ENCODE measurements around the gene XCL1.
"Not testable (repeated sequence)": the region's sequence is repeated elsewhere in the genome, so short reads cannot be mapped to it uniquely, and the experiment has no call there.

DNA sequence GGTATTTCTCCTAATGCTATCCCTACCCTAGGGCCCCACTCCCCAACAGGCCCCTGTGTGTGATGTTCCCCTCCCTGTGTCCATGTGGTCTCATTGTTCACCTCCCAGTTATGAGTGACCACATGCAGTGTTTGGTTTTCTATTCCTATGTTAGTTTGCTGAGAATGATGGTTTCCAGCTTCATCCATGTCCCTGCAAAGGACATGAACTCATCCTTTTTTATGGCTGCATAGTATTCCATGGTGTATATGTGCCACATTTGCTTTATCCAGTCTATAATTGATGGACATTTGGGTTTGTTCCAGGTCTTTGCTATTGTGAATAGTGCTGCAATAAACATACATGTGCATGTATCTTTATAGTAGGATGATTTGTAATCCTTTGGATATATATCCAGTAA lies 19.0 kb downstream of the XCL1 start:
- not testable (repeated sequence) for TF ChIP-seq POLR2AphosphoS5 (IDR thresholded peaks at IDR 0.05)
- TF ChIP-seq, protein P1, sequence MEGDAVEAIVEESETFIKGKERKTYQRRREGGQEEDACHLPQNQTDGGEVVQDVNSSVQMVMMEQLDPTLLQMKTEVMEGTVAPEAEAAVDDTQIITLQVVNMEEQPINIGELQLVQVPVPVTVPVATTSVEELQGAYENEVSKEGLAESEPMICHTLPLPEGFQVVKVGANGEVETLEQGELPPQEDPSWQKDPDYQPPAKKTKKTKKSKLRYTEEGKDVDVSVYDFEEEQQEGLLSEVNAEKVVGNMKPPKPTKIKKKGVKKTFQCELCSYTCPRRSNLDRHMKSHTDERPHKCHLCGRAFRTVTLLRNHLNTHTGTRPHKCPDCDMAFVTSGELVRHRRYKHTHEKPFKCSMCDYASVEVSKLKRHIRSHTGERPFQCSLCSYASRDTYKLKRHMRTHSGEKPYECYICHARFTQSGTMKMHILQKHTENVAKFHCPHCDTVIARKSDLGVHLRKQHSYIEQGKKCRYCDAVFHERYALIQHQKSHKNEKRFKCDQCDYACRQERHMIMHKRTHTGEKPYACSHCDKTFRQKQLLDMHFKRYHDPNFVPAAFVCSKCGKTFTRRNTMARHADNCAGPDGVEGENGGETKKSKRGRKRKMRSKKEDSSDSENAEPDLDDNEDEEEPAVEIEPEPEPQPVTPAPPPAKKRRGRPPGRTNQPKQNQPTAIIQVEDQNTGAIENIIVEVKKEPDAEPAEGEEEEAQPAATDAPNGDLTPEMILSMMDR (IDR thresholded peaks at IDR 0.05 in 8 of 11, conservative IDR thresholded peaks at IDR 0.05 in 3 of 11) = not testable (repeated sequence)
